HEK293 (cell line): ENCODE measurements around the gene ACP7.
A peak's percentile ranks its signal among the peaks of the same experiment; 100 is the strongest.

ENCODE experiments used
- CTCF ChIA-PET: fragments of 350-600 bp; formaldehyde crosslinking; extraction: SDS; loops from one replicate; lab custom pipeline; 2021; ENCODE audit warnings: antibody characterized with exemption; lab: Yijun Ruan, JAX
- POLR2A ChIA-PET: fragments of 300-600 bp; formaldehyde crosslinking; extraction: SDS; loops from one replicate; lab custom pipeline; 2020; ENCODE audit warnings: antibody characterized with exemption, inconsistent platforms; lab: Yijun Ruan, JAX
- H3K27ac ChIP-seq: fragments of 200-500 bp; sonication (Bioruptor generic); 2 replicates; pipeline ENCODE4 v1.5.1; 2014; ENCODE audit warnings: low read depth, low read length, control low read depth, inconsistent platforms; ENCODE audit errors: extremely low read depth
- H3K36me3 ChIP-seq, 2 experiments: fragments of 200-500 bp in 1 of 2; sonication (Bioruptor generic) in 1 of 2; 1 replicate in 1 of 2; 2 replicates in 1 of 2; pipeline ENCODE4 v1.5.1; 2014 to 2017; ENCODE audit warnings: inconsistent platforms in 2 of 2, low read length in 2 of 2; ENCODE audit not compliant: control insufficient read depth in 2 of 2, insufficient read depth in 1 of 2
- H3K4me1 ChIP-seq: fragments of 200-500 bp; sonication (Bioruptor generic); 2 replicates; pipeline ENCODE4 v1.5.1; 2014; ENCODE audit warnings: mild to moderate bottlenecking, low read length, inconsistent platforms; ENCODE audit not compliant: control insufficient read depth, insufficient read depth
- H3K4me3 ChIP-seq: 2 replicates; pipeline ENCODE4 v1.5.1; 2011; ENCODE audit warnings: low read depth, mild to moderate bottlenecking, control low read depth, low read length, moderate library complexity
- H3K9me3 ChIP-seq: fragments of 200-500 bp; sonication (Bioruptor generic); 2 replicates; pipeline ENCODE4 v1.5.1; 2014; ENCODE audit warnings: low read depth, low read length, inconsistent platforms; ENCODE audit not compliant: control insufficient read depth, insufficient read depth
- GLIS2 ChIP-seq: fragments of 450-650 bp; formaldehyde crosslinking; IDR thresholded peaks from 2 replicates; pipeline ENCODE4 v1.5.1; 2016; ENCODE audit warnings: missing biosample characterization, missing genetic modification characterization
- KLF1 ChIP-seq: fragments of 450-650 bp; formaldehyde crosslinking; IDR thresholded peaks from 2 replicates; pipeline ENCODE4 v1.5.1; 2016; ENCODE audit warnings: missing biosample characterization, missing genetic modification characterization
- PRDM6 ChIP-seq: fragments of 450-650 bp; formaldehyde crosslinking; IDR thresholded peaks from 2 replicates; pipeline ENCODE4 v1.5.1; 2017; ENCODE audit warnings: missing biosample characterization, missing genetic modification characterization
- YY2 ChIP-seq: fragments of 450-650 bp; formaldehyde crosslinking; IDR thresholded peaks from 2 replicates; pipeline ENCODE4 v1.5.1; 2016; ENCODE audit warnings: missing biosample characterization, missing genetic modification characterization
- ZNF146 ChIP-seq: fragments of 450-650 bp; formaldehyde crosslinking; IDR thresholded peaks from 2 replicates; pipeline ENCODE4 v1.5.1; 2016; ENCODE audit warnings: missing biosample characterization, missing genetic modification characterization
- ZNF174 ChIP-seq: fragments of 450-650 bp; formaldehyde crosslinking; IDR thresholded peaks from 2 replicates; pipeline ENCODE4 v1.5.0; 2017; ENCODE audit warnings: missing biosample characterization, mild to moderate bottlenecking, missing genetic modification characterization
- ZNF26 ChIP-seq: fragments of 450-650 bp; formaldehyde crosslinking; IDR thresholded peaks from 2 replicates; pipeline ENCODE4 v1.5.1; 2016; ENCODE audit warnings: missing biosample characterization, missing genetic modification characterization
- ZNF280D ChIP-seq: fragments of 450-650 bp; formaldehyde crosslinking; IDR thresholded peaks from 2 replicates; pipeline ENCODE4 v1.5.1; 2016; ENCODE audit warnings: missing biosample characterization, missing genetic modification characterization
- ZNF366 ChIP-seq: fragments of 450-650 bp; formaldehyde crosslinking; conservative IDR thresholded peaks from 2 replicates; pipeline ENCODE4 v1.5.1; 2016; ENCODE audit warnings: missing biosample characterization, missing genetic modification characterization
- ZNF548 ChIP-seq: fragments of 450-650 bp; formaldehyde crosslinking; IDR thresholded peaks from 2 replicates; pipeline ENCODE4 v1.5.1; 2016; ENCODE audit warnings: missing biosample characterization, missing genetic modification characterization
- ZNF580 ChIP-seq: fragments of 450-650 bp; formaldehyde crosslinking; IDR thresholded peaks from 2 replicates; pipeline ENCODE4 v1.5.1; 2016; ENCODE audit warnings: missing biosample characterization, missing genetic modification characterization
- ZNF600 ChIP-seq: fragments of 450-650 bp; formaldehyde crosslinking; IDR thresholded peaks from 2 replicates; pipeline ENCODE4 v1.5.1; 2016; ENCODE audit warnings: missing biosample characterization, missing genetic modification characterization
- ZNF624 ChIP-seq: fragments of 450-650 bp; formaldehyde crosslinking; IDR thresholded peaks from 2 replicates; pipeline ENCODE4 v1.5.1; 2017; ENCODE audit warnings: missing biosample characterization, missing genetic modification characterization
- ZNF785 ChIP-seq: fragments of 450-650 bp; formaldehyde crosslinking; IDR thresholded peaks from 2 replicates; pipeline ENCODE4 v1.5.1; 2016; ENCODE audit warnings: missing biosample characterization, missing genetic modification characterization

The ACP7 gene

GRCh38 chr19:39057615-39058014 lies 26.6 kb upstream of the ACP7 start:
- no peaks in the 10 kb centered on the region for H3K36me3 ChIP-seq
- POLR2A ChIA-PET = interaction anchor here (0.6 kb wide), 1 partner anchor 20 kb away, joined by 3 read pairs; no protein-coding TSS in a partner anchor
- TF ChIP-seq YY2 (tag by site-specific recombination) (peak; percentile 47; the same call in 1 of the 2 replicates), ZNF174 (tag by site-specific recombination) (no peak), ZNF548 (no peak), ZNF280D (tag by site-specific recombination) (0 out of 2 replicates have a peak, but pooled peaks have one; percentile 11), ZNF26 (tag by site-specific recombination) (0 out of 2 replicates have a peak, but pooled peaks have one; percentile 6), ZNF366 (tag by site-specific recombination) (no peak), ZNF624 (tag by site-specific recombination) (no peak), PRDM6 (no peak)
- no peaks in the 10 kb centered on the region for H3K4me1 ChIP-seq
- H3K4me3 ChIP-seq = no peak overlapping the region
- CTCF ChIA-PET = interaction anchor here (0.6 to 1.2 kb wide), 4 partner anchors 81 to 475 kb away, joined by 3 to 5 read pairs (median 4); partner anchors contain the start of gene EID2B
- H3K9me3 ChIP-seq = no peaks in the 10 kb centered on the region
- H3K27ac ChIP-seq = no peak overlapping the region

GRCh38 chr19:39059302-39059701 lies 24.9 kb upstream of the ACP7 start:
- CTCF ChIA-PET = interaction anchor here (0.8 to 4.4 kb wide), 2 partner anchors 8 to 129 kb away, joined by 3 to 45 read pairs; partner anchors contain the start of genes MRPS12 and SARS2
- POLR2A ChIA-PET = interaction anchor here (0.6 kb wide), 1 partner anchor 89 kb away, joined by 6 read pairs; no protein-coding TSS in a partner anchor

More at GRCh38 chr19:39059302-39059701, 24.9 kb upstream of the ACP7 start:
- TF ChIP-seq ZNF280D (tag by site-specific recombination) = 0 out of 2 replicates have a peak, but pooled peaks have one; percentile 76
- TF ChIP-seq ZNF785 (tag by site-specific recombination) = 0 out of 2 replicates have a peak, but pooled peaks have one; percentile 20
- TF ChIP-seq ZNF600 (tag by site-specific recombination) = no peak
- no peak for TF ChIP-seq KLF1
- TF ChIP-seq ZNF146 (tag by site-specific recombination) = peak; percentile 99
- no peak for TF ChIP-seq GLIS2 (tag by site-specific recombination)
- TF ChIP-seq ZNF580 (tag by site-specific recombination) = peak; percentile 28; the same call in 1 of the 2 replicates
- TF ChIP-seq, all 188 proteins: peak for 4
- no peaks in the 10 kb centered on the region for H3K9me3 ChIP-seq
- no peak overlapping the region for H3K4me3 ChIP-seq
- no peaks in the 10 kb centered on the region for H3K4me1 ChIP-seq
- H3K36me3 ChIP-seq = no peaks in the 10 kb centered on the region
- no peak overlapping the region for H3K27ac ChIP-seq
